Endodermal cell (in vitro differentiated cells): ENCODE data around the gene DEGS2. TPM values are rescaled to one million over a fixed set of nuclear protein-coding genes. Genes with fewer than 3 reads are reported as not detected.

Source experiments
- DNase-seq: peaks from one replicate; pipeline ENCODE4 v3.0.0-alpha.2; 2017
- H3K27ac ChIP-seq: 2 replicates; pipeline ENCODE4 v1.5.1; 2013; ENCODE audit warnings: mild to moderate bottlenecking, low read depth, low read length, moderate library complexity
- H3K27me3 ChIP-seq: 2 replicates; pipeline ENCODE4 v1.6.1; 2013; ENCODE audit warnings: mild to moderate bottlenecking, low read length, moderate library complexity; ENCODE audit not compliant: insufficient read depth, control insufficient read depth, poor library complexity, severe bottlenecking
- H3K36me3 ChIP-seq: 2 replicates; pipeline ENCODE4 v1.7.0; 2013; ENCODE audit warnings: mild to moderate bottlenecking, low read length, moderate library complexity; ENCODE audit not compliant: control insufficient read depth, insufficient read depth
- H3K4me1 ChIP-seq: one replicate; pipeline ENCODE4 v1.7.0; 2013; ENCODE audit warnings: low read length; ENCODE audit not compliant: control insufficient read depth, insufficient read depth
- H3K4me3 ChIP-seq: 2 replicates; pipeline ENCODE4 v1.5.1; 2013; ENCODE audit warnings: mild to moderate bottlenecking, low read length, moderate library complexity
- H3K9ac ChIP-seq: 2 replicates; pipeline ENCODE4 v1.6.1; 2013; ENCODE audit warnings: mild to moderate bottlenecking, low read length, moderate library complexity; ENCODE audit not compliant: poor library complexity, severe bottlenecking; ENCODE audit errors: extremely low read depth
- H3K9me3 ChIP-seq: 2 replicates; pipeline ENCODE4 v1.6.1; 2013; ENCODE audit warnings: mild to moderate bottlenecking, low read length, moderate library complexity; ENCODE audit not compliant: control insufficient read depth
- H3K27ac Mint-ChIP-seq: 2 replicates; pipeline ENCODE4 v1.8.0; 2020; ENCODE audit warnings: mixed read lengths
- H3K27me3 Mint-ChIP-seq: 2 replicates; pipeline ENCODE4 v1.8.0; 2021; ENCODE audit warnings: mild to moderate bottlenecking, mixed read lengths; ENCODE audit not compliant: insufficient read depth
- H3K36me3 Mint-ChIP-seq: 2 replicates; pipeline ENCODE4 v1.8.0; 2020; ENCODE audit warnings: low read depth, mixed read lengths
- H3K4me1 Mint-ChIP-seq: 2 replicates; pipeline ENCODE4 v1.8.0; 2020; ENCODE audit warnings: mixed read lengths
- H3K4me3 Mint-ChIP-seq: 2 replicates; pipeline ENCODE4 v1.8.0; 2020; ENCODE audit warnings: mild to moderate bottlenecking, moderate library complexity, mixed read lengths
- H3K9me3 Mint-ChIP-seq: 2 replicates; pipeline ENCODE4 v1.8.0; 2020; ENCODE audit warnings: mild to moderate bottlenecking, mixed read lengths
- WGBS, 2 experiments: methylation state at CpG; one replicate each; pipeline versions ENCODE4 v1.1.5 to v1.1.7; 2013; ENCODE audit warnings: missing lambda C conversion rate in 2 of 2, mixed read lengths in 1 of 2; ENCODE audit not compliant: insufficient coverage in 1 of 2, insufficient read length in 1 of 2; 5-methylcytosine and 5-hydroxymethylcytosine counted together
- total RNA-seq, 2 donors: library from RNA; stranded (reverse); fragmentation: NEBNext Ultra II Directional in 1 of 2; extraction: Animal tissue kit (Norgen Biotek cat#: 25700) in 1 of 2; gene quantifications; 2 replicates in 1 of 2; 3 replicates in 1 of 2; pipeline ENCODE4 v1.2.1, GENCODE V29; 2021
- TF ChIP-seq, protein P1 (sequence below): fragments of 200-600 bp; sonication (generic); conservative IDR thresholded peaks from 2 replicates; pipeline ENCODE4 v1.5.0; 2021; ENCODE audit warnings: antibody characterized with exemption, mild to moderate bottlenecking

DEGS2 gene
- total RNA-seq, 2 donors from 2014 or later = 0.18 to 0.24 TPM

DNA sequence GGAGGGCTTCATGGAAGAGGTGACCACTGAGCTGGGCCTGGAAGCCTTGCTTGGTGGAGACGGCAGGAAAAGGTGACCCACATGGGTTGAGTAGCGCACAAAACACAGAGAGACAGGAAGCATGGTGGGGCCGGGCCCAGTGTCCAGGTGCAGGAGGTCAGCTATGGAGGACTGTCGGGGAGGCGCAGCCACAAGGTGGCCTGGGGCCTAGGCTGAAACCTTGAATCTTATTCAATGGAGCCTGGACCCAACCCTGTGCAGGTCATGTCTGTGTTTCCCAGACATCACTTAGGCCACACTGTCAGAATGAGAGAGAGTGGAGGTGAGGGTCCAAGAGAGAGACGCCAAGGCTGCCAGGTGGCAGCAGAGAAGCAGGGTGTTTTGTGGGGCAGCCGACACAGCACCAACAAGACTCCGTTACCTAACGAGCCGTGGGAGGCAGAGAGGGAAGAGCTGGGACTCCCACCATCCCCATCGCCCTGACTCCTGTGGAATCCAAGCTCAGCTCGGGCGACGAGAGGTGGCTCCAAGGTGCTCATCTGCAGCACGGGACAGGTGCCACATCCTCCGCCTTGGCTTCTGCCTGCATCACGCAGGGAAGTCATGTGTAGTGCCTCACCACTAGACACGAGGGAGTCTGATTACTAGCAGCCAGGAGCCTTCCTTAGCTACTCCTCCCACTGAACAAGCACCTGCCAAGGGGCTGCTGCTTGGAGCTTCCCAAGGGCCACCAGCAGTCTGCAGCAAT lies 38.7 kb downstream of the DEGS2 start:
- TF ChIP-seq, protein P1, sequence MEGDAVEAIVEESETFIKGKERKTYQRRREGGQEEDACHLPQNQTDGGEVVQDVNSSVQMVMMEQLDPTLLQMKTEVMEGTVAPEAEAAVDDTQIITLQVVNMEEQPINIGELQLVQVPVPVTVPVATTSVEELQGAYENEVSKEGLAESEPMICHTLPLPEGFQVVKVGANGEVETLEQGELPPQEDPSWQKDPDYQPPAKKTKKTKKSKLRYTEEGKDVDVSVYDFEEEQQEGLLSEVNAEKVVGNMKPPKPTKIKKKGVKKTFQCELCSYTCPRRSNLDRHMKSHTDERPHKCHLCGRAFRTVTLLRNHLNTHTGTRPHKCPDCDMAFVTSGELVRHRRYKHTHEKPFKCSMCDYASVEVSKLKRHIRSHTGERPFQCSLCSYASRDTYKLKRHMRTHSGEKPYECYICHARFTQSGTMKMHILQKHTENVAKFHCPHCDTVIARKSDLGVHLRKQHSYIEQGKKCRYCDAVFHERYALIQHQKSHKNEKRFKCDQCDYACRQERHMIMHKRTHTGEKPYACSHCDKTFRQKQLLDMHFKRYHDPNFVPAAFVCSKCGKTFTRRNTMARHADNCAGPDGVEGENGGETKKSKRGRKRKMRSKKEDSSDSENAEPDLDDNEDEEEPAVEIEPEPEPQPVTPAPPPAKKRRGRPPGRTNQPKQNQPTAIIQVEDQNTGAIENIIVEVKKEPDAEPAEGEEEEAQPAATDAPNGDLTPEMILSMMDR = no peak
- Mint-ChIP-seq H3K4me1 (peaks cover 2% of the 10 kb centered on the region), H3K4me3 (no peak overlapping the region), H3K36me3 (peaks cover 3% of the 10 kb centered on the region), H3K9me3 (no peaks in the 10 kb centered on the region), H3K27ac (no peak overlapping the region), H3K27me3 (no peaks in the 10 kb centered on the region)
- Histone ChIP-seq H3K36me3 (peaks cover 3% of the 10 kb centered on the region), H3K9ac (no peak overlapping the region), H3K4me1 (no peaks in the 10 kb centered on the region), H3K4me3 (no peak overlapping the region), H3K27ac (no peak overlapping the region), H3K27me3 (no peaks in the 10 kb centered on the region), H3K9me3 (no peaks in the 10 kb centered on the region)
- no peak for DNase-seq
- 95% methylated on average over 17 to 18 of the region's 18 CpGs for WGBS, 2 experiments

DNA sequence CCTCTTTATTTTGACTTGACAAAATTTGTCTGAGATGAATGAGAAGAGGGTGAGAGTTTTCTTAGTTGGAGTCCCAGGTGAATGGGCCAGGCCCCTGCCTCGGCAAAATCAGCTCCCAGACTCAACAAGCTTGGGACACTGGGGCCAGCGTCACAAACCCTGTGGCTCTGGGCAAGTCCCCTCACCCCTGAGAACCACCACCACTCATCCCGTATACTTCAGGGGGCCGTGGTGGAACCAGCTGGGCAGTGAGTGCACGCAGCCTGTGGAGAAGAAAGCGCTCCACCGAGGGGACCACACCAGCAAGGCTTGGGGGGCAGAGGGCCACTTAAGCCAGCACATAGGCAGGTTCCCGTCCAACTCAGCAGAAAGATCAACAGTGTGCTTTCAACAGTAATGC lies 40.2 kb downstream of the DEGS2 start:
- H3K36me3 Mint-ChIP-seq = peaks cover under 1% of the 10 kb centered on the region
- Histone ChIP-seq H3K27me3 (no peaks in the 10 kb centered on the region), H3K4me1 (no peaks in the 10 kb centered on the region), H3K4me3 (no peak overlapping the region), H3K9ac (no peak overlapping the region), H3K9me3 (no peaks in the 10 kb centered on the region), H3K27ac (no peak overlapping the region), H3K36me3 (peaks cover 3% of the 10 kb centered on the region)
- no peaks in the 10 kb centered on the region for H3K9me3 Mint-ChIP-seq
- 91 to 97% methylated on average over 6 to 8 of the region's 8 CpGs for WGBS, 2 experiments
- TF ChIP-seq, protein P1 = no peak
- no peak overlapping the region for H3K27ac Mint-ChIP-seq
- H3K27me3 Mint-ChIP-seq = no peaks in the 10 kb centered on the region
- peaks cover 7% of the 10 kb centered on the region for H3K4me1 Mint-ChIP-seq
- no peak overlapping the region for H3K4me3 Mint-ChIP-seq
- DNase-seq = no peak

DNA sequence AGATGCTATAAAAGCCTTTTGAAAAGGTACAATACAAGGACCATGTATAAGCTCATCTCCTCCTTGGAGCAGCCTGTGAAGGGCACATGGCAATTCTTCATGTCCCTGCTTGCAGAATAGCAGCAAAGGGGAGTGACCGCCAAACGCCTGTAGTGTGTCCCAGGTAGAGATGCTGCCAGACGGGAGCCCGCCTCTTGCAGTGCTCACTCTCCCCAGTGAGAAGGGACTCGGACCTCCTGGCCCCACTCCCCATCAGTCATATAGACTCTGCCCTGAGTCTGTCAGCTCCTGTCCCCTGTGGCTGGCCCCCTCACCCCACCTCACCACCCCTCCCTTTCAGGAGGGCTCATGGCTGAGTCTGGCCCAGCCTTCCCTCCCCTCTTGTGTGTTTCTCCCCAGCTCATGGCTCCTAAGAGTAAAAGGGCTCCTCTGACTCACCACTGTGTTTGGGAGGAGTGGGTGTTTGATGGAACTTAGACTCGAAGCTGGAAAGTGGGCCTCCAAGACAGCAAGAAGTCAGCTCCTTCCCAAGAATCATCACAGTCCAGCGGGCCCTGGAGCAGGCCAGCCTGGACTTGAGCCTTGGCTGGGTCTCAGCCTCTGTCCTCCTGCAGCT lies 40.9 kb downstream of the DEGS2 start:
- Histone ChIP-seq H3K36me3 (peaks cover 3% of the 10 kb centered on the region), H3K4me3 (no peak overlapping the region), H3K9me3 (no peaks in the 10 kb centered on the region), H3K9ac (no peak overlapping the region), H3K4me1 (no peaks in the 10 kb centered on the region), H3K27me3 (no peaks in the 10 kb centered on the region), H3K27ac (no peak overlapping the region)
- no peak overlapping the region for H3K4me3 Mint-ChIP-seq
- 90 to 100% methylated on average over 3 to 7 of the region's 7 CpGs for WGBS, 2 experiments
- H3K27ac Mint-ChIP-seq = no peak overlapping the region
- H3K36me3 Mint-ChIP-seq = no peaks in the 10 kb centered on the region
- H3K27me3 Mint-ChIP-seq = no peaks in the 10 kb centered on the region
- H3K4me1 Mint-ChIP-seq = peaks cover 7% of the 10 kb centered on the region
- TF ChIP-seq, protein P1 = no peak
- no peak for DNase-seq
- H3K9me3 Mint-ChIP-seq = no peaks in the 10 kb centered on the region
